GM12878 (cell line): ENCODE measurements around the gene NEU4.

ENCODE experiments used
- BRCA1 ChIP-seq: IDR thresholded peaks from 2 replicates; pipeline ENCODE4 v1.6.1; 2011; ENCODE audit warnings: low read depth, low read length, improper control_type of control experiment
- CTCF ChIP-seq, 3 experiments: IDR thresholded peaks in 2 of 3; conservative IDR thresholded peaks in 1 of 3; 2 replicates each; pipeline ENCODE4 v1.5.1; 2011; ENCODE audit warnings: low read depth in 3 of 3, low read length in 3 of 3, mild to moderate bottlenecking in 3 of 3, control low read depth in 2 of 3, moderate library complexity in 2 of 3, inconsistent platforms in 1 of 3, mixed read lengths in 1 of 3; ENCODE audit not compliant: control insufficient read depth in 2 of 3, insufficient read depth in 1 of 3; ENCODE audit errors: extremely low read depth in 1 of 3
- E2F4 ChIP-seq: IDR thresholded peaks from 2 replicates; pipeline ENCODE4 v1.6.1; 2012; ENCODE audit warnings: low read depth, low read length, improper control_type of control experiment
- POLR2A ChIP-seq: IDR thresholded peaks from 2 replicates; pipeline ENCODE4 v1.6.1; 2011; ENCODE audit warnings: low read depth, mild to moderate bottlenecking, low read length
- SIN3A ChIP-seq: IDR thresholded peaks from 2 replicates; pipeline ENCODE4 v1.6.1; 2012; ENCODE audit warnings: low read depth, low read length, improper control_type of control experiment

GRCh38 chr2:241862093-241862492 lies 53.1 kb downstream of the NEU4 start:
- no peak for TF ChIP-seq SIN3A
- TF ChIP-seq BRCA1: no peak
- TF ChIP-seq CTCF (IDR thresholded peaks at IDR 0.05 in 2 of 3, conservative IDR thresholded peaks at IDR 0.05 in 1 of 3; ENCODE audit: control insufficient read depth in 2 of 3, extremely low read depth in 1 of 3, insufficient read depth in 1 of 3, low read depth in 3 of 3, low read length in 3 of 3): no peak
- no peak for TF ChIP-seq E2F4
- no peak for TF ChIP-seq POLR2A
